ENCODE data around the gene SNAI3. TPM values are rescaled to one million over a fixed set of nuclear protein-coding genes. Genes with fewer than 3 reads are reported as not detected.
"Not testable (repeated sequence)": the region's sequence is repeated elsewhere in the genome, so short reads cannot be mapped to it uniquely, and the experiment has no call there.

Gene SNAI3
- polyA plus RNA-seq, 1 donor from 2014 or later = not detected

GRCh38 chr16:88671806-88672205 lies 14.5 kb downstream of the SNAI3 start:
- no peaks in the 10 kb centered on the region for H3K27me3 ChIP-seq (ENCODE audit: insufficient read depth, low read depth, low read length)
- no peaks in the 10 kb centered on the region for H3K36me3 ChIP-seq (ENCODE audit: insufficient read depth, low read length)
- no peaks in the 10 kb centered on the region for H3K9me3 ChIP-seq (ENCODE audit: low read length)
- H3K27ac ChIP-seq (ENCODE audit: low read length) = no peak overlapping the region
- H3K79me2 ChIP-seq (replicated peaks; ENCODE audit: insufficient read depth, low read length) = no peaks in the 10 kb centered on the region
- no peak overlapping the region for H2AFZ ChIP-seq (ENCODE audit: low read depth, low read length)
- H3K4me2 ChIP-seq (ENCODE audit: low read length) = no peak overlapping the region
- no peaks in the 10 kb centered on the region for H4K20me1 ChIP-seq (ENCODE audit: insufficient read depth)
- H3F3A ChIP-seq (ENCODE audit: insufficient read depth, low read length, poor library complexity, severe bottlenecking) = no peaks in the 10 kb centered on the region
- H3K9me2 ChIP-seq (ENCODE audit: insufficient read depth, low read length) = no peaks in the 10 kb centered on the region
- H3K4me3 ChIP-seq (ENCODE audit: low read length) = no peak overlapping the region
- no peak overlapping the region for H3K9ac ChIP-seq (ENCODE audit: low read length)
- TF ChIP-seq POLR2AphosphoS5 (IDR thresholded peaks at IDR 0.05) (no peak), EP300 (conservative IDR thresholded peaks at IDR 0.05; ENCODE audit: poor library complexity, severe bottlenecking) (no peak), TAF1 (IDR thresholded peaks at IDR 0.05; ENCODE audit: low read depth) (no peak), EZH2 (IDR thresholded peaks at IDR 0.05; ENCODE audit: borderline replicate concordance, insufficient read depth, low read length, poor library complexity, severe bottlenecking) (no peak), SMC3 (conservative IDR thresholded peaks at IDR 0.05; ENCODE audit: poor library complexity) (no peak), MXI1 (conservative IDR thresholded peaks at IDR 0.05; ENCODE audit: poor library complexity, severe bottlenecking) (no peak), CTCF (IDR thresholded peaks at IDR 0.05; ENCODE audit: poor library complexity, severe bottlenecking) (no peak), RAD21 (conservative IDR thresholded peaks at IDR 0.05) (no peak)
- TF ChIP-seq, protein P1, sequence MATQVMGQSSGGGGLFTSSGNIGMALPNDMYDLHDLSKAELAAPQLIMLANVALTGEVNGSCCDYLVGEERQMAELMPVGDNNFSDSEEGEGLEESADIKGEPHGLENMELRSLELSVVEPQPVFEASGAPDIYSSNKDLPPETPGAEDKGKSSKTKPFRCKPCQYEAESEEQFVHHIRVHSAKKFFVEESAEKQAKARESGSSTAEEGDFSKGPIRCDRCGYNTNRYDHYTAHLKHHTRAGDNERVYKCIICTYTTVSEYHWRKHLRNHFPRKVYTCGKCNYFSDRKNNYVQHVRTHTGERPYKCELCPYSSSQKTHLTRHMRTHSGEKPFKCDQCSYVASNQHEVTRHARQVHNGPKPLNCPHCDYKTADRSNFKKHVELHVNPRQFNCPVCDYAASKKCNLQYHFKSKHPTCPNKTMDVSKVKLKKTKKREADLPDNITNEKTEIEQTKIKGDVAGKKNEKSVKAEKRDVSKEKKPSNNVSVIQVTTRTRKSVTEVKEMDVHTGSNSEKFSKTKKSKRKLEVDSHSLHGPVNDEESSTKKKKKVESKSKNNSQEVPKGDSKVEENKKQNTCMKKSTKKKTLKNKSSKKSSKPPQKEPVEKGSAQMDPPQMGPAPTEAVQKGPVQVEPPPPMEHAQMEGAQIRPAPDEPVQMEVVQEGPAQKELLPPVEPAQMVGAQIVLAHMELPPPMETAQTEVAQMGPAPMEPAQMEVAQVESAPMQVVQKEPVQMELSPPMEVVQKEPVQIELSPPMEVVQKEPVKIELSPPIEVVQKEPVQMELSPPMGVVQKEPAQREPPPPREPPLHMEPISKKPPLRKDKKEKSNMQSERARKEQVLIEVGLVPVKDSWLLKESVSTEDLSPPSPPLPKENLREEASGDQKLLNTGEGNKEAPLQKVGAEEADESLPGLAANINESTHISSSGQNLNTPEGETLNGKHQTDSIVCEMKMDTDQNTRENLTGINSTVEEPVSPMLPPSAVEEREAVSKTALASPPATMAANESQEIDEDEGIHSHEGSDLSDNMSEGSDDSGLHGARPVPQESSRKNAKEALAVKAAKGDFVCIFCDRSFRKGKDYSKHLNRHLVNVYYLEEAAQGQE (IDR thresholded peaks at IDR 0.05; ENCODE audit: borderline replicate concordance) = no peak

DNA sequence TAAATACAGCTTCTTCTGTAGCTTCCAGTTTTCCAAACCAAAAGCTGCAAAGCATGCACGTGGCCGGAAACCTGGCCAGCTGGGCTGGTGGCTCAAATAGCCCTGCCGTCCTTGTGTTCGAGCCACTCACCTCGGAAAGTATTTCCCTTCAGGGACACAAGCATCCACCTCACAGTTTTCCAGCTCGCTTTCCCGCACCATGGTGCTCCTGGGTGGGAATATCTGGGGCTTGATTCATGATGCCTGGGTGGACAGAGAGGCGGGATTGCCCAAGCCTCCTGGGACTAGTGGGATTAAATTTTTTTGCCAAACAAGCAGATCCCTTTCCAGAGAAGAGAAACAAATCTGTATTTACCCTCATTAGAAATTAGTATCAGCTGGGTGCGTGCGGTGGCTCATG lies 16.3 kb downstream of the SNAI3 start:
- no peaks in the 10 kb centered on the region for H3K9me2 ChIP-seq (ENCODE audit: insufficient read depth, low read length)
- H2AFZ ChIP-seq (ENCODE audit: low read depth, low read length) = no peak overlapping the region
- H3F3A ChIP-seq (ENCODE audit: insufficient read depth, low read length, poor library complexity, severe bottlenecking) = no peaks in the 10 kb centered on the region
- no peaks in the 10 kb centered on the region for H3K36me3 ChIP-seq (ENCODE audit: insufficient read depth, low read length)
- no peak overlapping the region for H3K4me3 ChIP-seq (ENCODE audit: low read length)
- H3K9ac ChIP-seq (ENCODE audit: low read length) = no peak overlapping the region
- H4K20me1 ChIP-seq (ENCODE audit: insufficient read depth) = no peaks in the 10 kb centered on the region
- TF ChIP-seq TAF1 (IDR thresholded peaks at IDR 0.05; ENCODE audit: low read depth) (no peak), EZH2 (IDR thresholded peaks at IDR 0.05; ENCODE audit: borderline replicate concordance, insufficient read depth, low read length, poor library complexity, severe bottlenecking) (no peak), CTCF (IDR thresholded peaks at IDR 0.05; ENCODE audit: poor library complexity, severe bottlenecking) (no peak), MXI1 (conservative IDR thresholded peaks at IDR 0.05; ENCODE audit: poor library complexity, severe bottlenecking) (no peak), RAD21 (conservative IDR thresholded peaks at IDR 0.05) (no peak), EP300 (conservative IDR thresholded peaks at IDR 0.05; ENCODE audit: poor library complexity, severe bottlenecking) (no peak), SMC3 (conservative IDR thresholded peaks at IDR 0.05; ENCODE audit: poor library complexity) (no peak), POLR2AphosphoS5 (IDR thresholded peaks at IDR 0.05) (no peak)
- TF ChIP-seq, protein P1 (IDR thresholded peaks at IDR 0.05; ENCODE audit: borderline replicate concordance) = no peak
- H3K4me2 ChIP-seq (ENCODE audit: low read length) = no peak overlapping the region
- no peaks in the 10 kb centered on the region for H3K79me2 ChIP-seq (replicated peaks; ENCODE audit: insufficient read depth, low read length)
- no peak overlapping the region for H3K27ac ChIP-seq (ENCODE audit: low read length)
- H3K27me3 ChIP-seq (ENCODE audit: insufficient read depth, low read depth, low read length) = no peaks in the 10 kb centered on the region
- H3K9me3 ChIP-seq (ENCODE audit: low read length) = no peaks in the 10 kb centered on the region

DNA sequence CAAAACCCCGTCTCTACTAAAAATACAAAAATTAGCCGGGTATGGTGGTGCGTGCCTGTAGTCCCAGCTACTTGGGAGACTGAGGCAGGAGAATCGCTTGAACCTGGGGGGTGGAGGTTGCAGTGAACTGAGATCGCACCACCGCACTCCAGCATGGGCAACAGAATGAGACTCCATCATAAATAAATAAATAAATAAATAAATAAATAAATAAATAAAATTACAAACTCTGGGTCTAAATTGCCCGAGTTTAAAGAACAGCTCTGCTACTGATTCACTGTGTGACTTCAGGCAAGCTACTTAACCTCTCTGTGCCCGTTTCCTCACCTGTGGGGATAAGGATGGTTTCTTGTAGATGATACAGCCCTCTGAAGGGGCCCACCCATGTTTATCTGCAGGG lies 16.8 kb downstream of the SNAI3 start:
- H3K9ac ChIP-seq (ENCODE audit: low read length); H3K79me2 ChIP-seq (replicated peaks; ENCODE audit: insufficient read depth, low read length); H4K20me1 ChIP-seq (ENCODE audit: insufficient read depth); H3K9me2 ChIP-seq (ENCODE audit: insufficient read depth, low read length); H3K27ac ChIP-seq (ENCODE audit: low read length); H3K9me3 ChIP-seq (ENCODE audit: low read length); H3K27me3 ChIP-seq (ENCODE audit: insufficient read depth, low read depth, low read length); H3K36me3 ChIP-seq (ENCODE audit: insufficient read depth, low read length); H2AFZ ChIP-seq (ENCODE audit: low read depth, low read length); H3F3A ChIP-seq (ENCODE audit: insufficient read depth, low read length, poor library complexity, severe bottlenecking); H3K4me2 ChIP-seq (ENCODE audit: low read length); H3K4me3 ChIP-seq (ENCODE audit: low read length): not testable (repeated sequence)
